ENCODE results near the gene CMTM6.
"Not testable (repeated sequence)": the region's sequence is repeated elsewhere in the genome, so short reads cannot be mapped to it uniquely, and the experiment has no call there.

The CMTM6 gene

DNA sequence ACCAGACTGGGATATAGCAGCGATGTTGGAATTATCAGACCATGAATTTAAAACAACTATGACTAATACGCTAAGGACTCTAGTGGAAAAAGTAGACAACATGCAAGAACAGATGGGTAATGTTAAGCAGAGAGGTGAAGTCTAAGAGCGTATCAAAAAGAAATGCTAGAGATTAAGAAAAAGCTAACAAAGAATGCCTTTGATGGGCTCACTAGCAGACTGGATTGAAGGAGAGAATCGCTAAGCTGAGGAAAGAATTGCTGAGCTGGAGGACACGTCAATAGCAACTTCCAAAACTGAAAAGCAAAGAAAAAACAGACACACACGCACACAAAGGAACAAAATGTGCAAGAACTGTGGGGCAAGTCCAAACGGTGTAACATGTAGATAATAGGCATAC lies 20.0 kb upstream of the CMTM6 start:
- ATAC-seq: no peak
- TF ChIP-seq ARNTL (CRISPR knock-in tag; IDR thresholded peaks at IDR 0.05; ENCODE audit: borderline replicate concordance, low read depth) (no peak), ZFP3 (CRISPR knock-in tag; IDR thresholded peaks at IDR 0.05) (no peak), SNAI2 (CRISPR knock-in tag; IDR thresholded peaks at IDR 0.05) (no peak), ZNF70 (CRISPR knock-in tag; IDR thresholded peaks at IDR 0.05) (no peak), PPARA (CRISPR knock-in tag; IDR thresholded peaks at IDR 0.05; ENCODE audit: borderline replicate concordance) (no peak), OSR1 (CRISPR knock-in tag; IDR thresholded peaks at IDR 0.05) (no peak), POU6F1 (CRISPR knock-in tag; IDR thresholded peaks at IDR 0.05; ENCODE audit: borderline replicate concordance, low read depth) (no peak), ZFP30 (CRISPR knock-in tag; IDR thresholded peaks at IDR 0.05) (no peak), ZNF8 (CRISPR knock-in tag; IDR thresholded peaks at IDR 0.05) (no peak)

DNA sequence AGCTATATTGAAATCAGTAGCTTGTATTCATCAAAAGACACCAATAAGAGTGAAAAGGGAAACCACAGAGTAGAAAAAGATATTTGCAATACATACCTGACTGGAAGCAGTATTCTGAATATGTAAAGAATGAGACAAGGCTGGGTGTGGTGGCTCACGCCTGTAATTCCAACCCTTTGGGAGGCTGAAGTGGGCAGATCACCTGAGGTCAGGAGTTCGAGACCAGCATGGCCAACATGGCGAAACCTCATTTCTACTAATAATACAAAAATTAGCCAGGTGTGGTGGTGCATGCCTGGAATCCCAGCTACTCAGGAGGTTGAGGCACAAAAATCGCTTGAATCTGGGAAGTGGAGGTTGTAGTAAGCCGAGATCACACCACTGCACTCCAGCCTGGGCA lies 16.3 kb upstream of the CMTM6 start:
- not testable (repeated sequence) for ATAC-seq

- ATAC-seq: not testable (repeated sequence)
Observed at GRCh38 chr3:32516751-32517150, 14.1 kb upstream of the CMTM6 start.

GRCh38 chr3:32511005-32511404 lies 8.4 kb upstream of the CMTM6 start:
- no peak for ATAC-seq
- no peak for TF ChIP-seq PPARA (CRISPR knock-in tag; IDR thresholded peaks at IDR 0.05; ENCODE audit: borderline replicate concordance)
- TF ChIP-seq ZFP3 (CRISPR knock-in tag; IDR thresholded peaks at IDR 0.05): no peak
- TF ChIP-seq, protein P1, sequence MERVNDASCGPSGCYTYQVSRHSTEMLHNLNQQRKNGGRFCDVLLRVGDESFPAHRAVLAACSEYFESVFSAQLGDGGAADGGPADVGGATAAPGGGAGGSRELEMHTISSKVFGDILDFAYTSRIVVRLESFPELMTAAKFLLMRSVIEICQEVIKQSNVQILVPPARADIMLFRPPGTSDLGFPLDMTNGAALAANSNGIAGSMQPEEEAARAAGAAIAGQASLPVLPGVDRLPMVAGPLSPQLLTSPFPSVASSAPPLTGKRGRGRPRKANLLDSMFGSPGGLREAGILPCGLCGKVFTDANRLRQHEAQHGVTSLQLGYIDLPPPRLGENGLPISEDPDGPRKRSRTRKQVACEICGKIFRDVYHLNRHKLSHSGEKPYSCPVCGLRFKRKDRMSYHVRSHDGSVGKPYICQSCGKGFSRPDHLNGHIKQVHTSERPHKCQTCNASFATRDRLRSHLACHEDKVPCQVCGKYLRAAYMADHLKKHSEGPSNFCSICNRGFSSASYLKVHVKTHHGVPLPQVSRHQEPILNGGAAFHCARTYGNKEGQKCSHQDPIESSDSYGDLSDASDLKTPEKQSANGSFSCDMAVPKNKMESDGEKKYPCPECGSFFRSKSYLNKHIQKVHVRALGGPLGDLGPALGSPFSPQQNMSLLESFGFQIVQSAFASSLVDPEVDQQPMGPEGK (CRISPR knock-in tag; IDR thresholded peaks at IDR 0.05; ENCODE audit: borderline replicate concordance): no peak
- TF ChIP-seq ZC3H10 (CRISPR knock-in tag; IDR thresholded peaks at IDR 0.05): no peak
- TF ChIP-seq SNAI2 (CRISPR knock-in tag; IDR thresholded peaks at IDR 0.05): no peak
- TF ChIP-seq ZNF565 (CRISPR knock-in tag; conservative IDR thresholded peaks at IDR 0.05; ENCODE audit: low read depth): no peak
- no peak for TF ChIP-seq CSDC2 (CRISPR knock-in tag; IDR thresholded peaks at IDR 0.05)
- TF ChIP-seq ZNF8 (CRISPR knock-in tag; IDR thresholded peaks at IDR 0.05): no peak
- no peak for TF ChIP-seq BACH2 (CRISPR knock-in tag; IDR thresholded peaks at IDR 0.05; ENCODE audit: borderline replicate concordance)
- TF ChIP-seq ESRRG (CRISPR knock-in tag; IDR thresholded peaks at IDR 0.05): no peak

DNA sequence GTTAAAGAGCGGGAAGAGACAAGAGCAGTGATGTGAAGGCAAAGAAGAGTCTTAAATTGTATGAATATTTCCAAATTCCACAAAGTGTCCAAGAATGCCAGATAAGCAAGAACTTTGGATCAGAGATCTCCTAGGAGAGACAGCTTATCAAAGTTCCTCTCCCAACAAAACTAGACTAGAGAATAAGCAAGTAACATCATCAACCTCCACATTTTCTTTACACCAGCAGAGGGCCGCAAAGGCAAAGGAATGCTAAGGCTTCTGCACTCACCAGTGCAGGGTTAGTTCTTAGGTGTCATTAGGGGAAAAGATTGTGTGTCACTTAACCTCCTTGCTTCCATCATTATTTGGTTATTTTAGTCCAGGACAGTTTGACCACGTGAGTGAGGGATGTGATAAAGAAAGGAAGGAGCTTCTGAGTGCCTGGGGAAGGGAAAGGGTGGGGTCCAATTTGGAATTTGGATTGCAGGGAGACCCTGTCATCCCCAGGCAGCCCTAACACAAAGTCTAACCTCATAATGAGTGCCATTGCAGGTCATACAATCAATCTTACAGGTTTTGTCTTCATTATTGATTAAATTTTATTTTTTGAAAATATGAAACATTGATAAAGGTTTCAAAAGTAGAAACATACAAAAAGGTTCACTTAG lies 7.5 kb upstream of the CMTM6 start:
- peak; percentile 99 for ATAC-seq
- no peak for TF ChIP-seq ZNF70 (CRISPR knock-in tag; IDR thresholded peaks at IDR 0.05)
- no peak for TF ChIP-seq TSHZ2 (CRISPR knock-in tag; IDR thresholded peaks at IDR 0.05)
- no peak for TF ChIP-seq SNAI2 (CRISPR knock-in tag; IDR thresholded peaks at IDR 0.05)
- no peak for TF ChIP-seq ZFP30 (CRISPR knock-in tag; IDR thresholded peaks at IDR 0.05)
- TF ChIP-seq TOX (CRISPR knock-in tag; IDR thresholded peaks at IDR 0.05; ENCODE audit: borderline replicate concordance): no peak
- no peak for TF ChIP-seq PPARA (CRISPR knock-in tag; IDR thresholded peaks at IDR 0.05; ENCODE audit: borderline replicate concordance)
- no peak for TF ChIP-seq CREB5 (CRISPR knock-in tag; IDR thresholded peaks at IDR 0.05; ENCODE audit: low read depth)
- no peak for TF ChIP-seq ESRRG (CRISPR knock-in tag; IDR thresholded peaks at IDR 0.05)
- no peak for TF ChIP-seq OSR1 (CRISPR knock-in tag; IDR thresholded peaks at IDR 0.05)
- no peak for TF ChIP-seq ZNF565 (CRISPR knock-in tag; conservative IDR thresholded peaks at IDR 0.05; ENCODE audit: low read depth)
- TF ChIP-seq, protein P1 (CRISPR knock-in tag; IDR thresholded peaks at IDR 0.05; ENCODE audit: borderline replicate concordance): no peak
- no peak for TF ChIP-seq ARNTL (CRISPR knock-in tag; IDR thresholded peaks at IDR 0.05; ENCODE audit: borderline replicate concordance, low read depth)
- TF ChIP-seq, protein P2, sequence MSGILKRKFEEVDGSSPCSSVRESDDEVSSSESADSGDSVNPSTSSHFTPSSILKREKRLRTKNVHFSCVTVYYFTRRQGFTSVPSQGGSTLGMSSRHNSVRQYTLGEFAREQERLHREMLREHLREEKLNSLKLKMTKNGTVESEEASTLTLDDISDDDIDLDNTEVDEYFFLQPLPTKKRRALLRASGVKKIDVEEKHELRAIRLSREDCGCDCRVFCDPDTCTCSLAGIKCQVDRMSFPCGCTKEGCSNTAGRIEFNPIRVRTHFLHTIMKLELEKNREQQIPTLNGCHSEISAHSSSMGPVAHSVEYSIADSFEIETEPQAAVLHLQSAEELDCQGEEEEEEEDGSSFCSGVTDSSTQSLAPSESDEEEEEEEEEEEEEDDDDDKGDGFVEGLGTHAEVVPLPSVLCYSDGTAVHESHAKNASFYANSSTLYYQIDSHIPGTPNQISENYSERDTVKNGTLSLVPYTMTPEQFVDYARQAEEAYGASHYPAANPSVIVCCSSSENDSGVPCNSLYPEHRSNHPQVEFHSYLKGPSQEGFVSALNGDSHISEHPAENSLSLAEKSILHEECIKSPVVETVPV (CRISPR knock-in tag; IDR thresholded peaks at IDR 0.05): no peak
- no peak for TF ChIP-seq TCF4 (CRISPR knock-in tag; IDR thresholded peaks at IDR 0.05; ENCODE audit: borderline replicate concordance)
- TF ChIP-seq POU6F1 (CRISPR knock-in tag; IDR thresholded peaks at IDR 0.05; ENCODE audit: borderline replicate concordance, low read depth): no peak
- TF ChIP-seq ZFP3 (CRISPR knock-in tag; IDR thresholded peaks at IDR 0.05): no peak
